ENCODE data around the gene GUCY1A2. TPM values are rescaled to one million over a fixed set of nuclear protein-coding genes. Genes with fewer than 3 reads are reported as not detected.

GUCY1A2 gene
- total RNA-seq, 1 experiment from 2014 or later, result 0.10 TPM

- Histone ChIP-seq H3K9me3 (ENCODE audit: control insufficient read depth in 1 of 2, insufficient read depth in 1 of 2, low read depth in 1 of 2, low read length in 2 of 2) (no peaks in the 10 kb centered on the region), H3K27me3 (ENCODE audit: insufficient read depth, low read length) (no peaks in the 10 kb centered on the region), H3K4me3 (replicated peaks in 1 of 2; ENCODE audit: low read depth in 1 of 2, low read length in 2 of 2) (no peak overlapping the region), H3K9ac (ENCODE audit: low read length) (no peak overlapping the region), H3K36me3 (ENCODE audit: control insufficient read depth in 1 of 2, insufficient read depth in 2 of 2, low read length in 2 of 2) (no peaks in the 10 kb centered on the region), H2AFZ (ENCODE audit: low read depth, low read length, poor library complexity, severe bottlenecking) (no peak overlapping the region), H3K4me1 (ENCODE audit: control insufficient read depth in 1 of 2, insufficient read depth in 2 of 2, low read length in 2 of 2) (no peaks in the 10 kb centered on the region), H3K79me2 (ENCODE audit: insufficient read depth, low read length) (no peaks in the 10 kb centered on the region), H3K27ac (ENCODE audit: low read depth, low read length) (no peak overlapping the region), H4K20me1 (ENCODE audit: insufficient read depth) (no peaks in the 10 kb centered on the region), H3K4me2 (ENCODE audit: low read length) (no peak overlapping the region), H3K9me2 (ENCODE audit: insufficient read depth) (no peaks in the 10 kb centered on the region)
- no peak for TF ChIP-seq ZNF274 (IDR thresholded peaks at IDR 0.05; ENCODE audit: low read depth, low read length)
- no peak for TF ChIP-seq ATF3 (IDR thresholded peaks at IDR 0.05)
- no peak for TF ChIP-seq POLR2AphosphoS5 (IDR thresholded peaks at IDR 0.05; ENCODE audit: low read depth, low read length)
- no peak for TF ChIP-seq REST (IDR thresholded peaks at IDR 0.05; ENCODE audit: low read depth)
- TF ChIP-seq POLR2A (IDR thresholded peaks at IDR 0.05; ENCODE audit: borderline replicate concordance, extremely low read depth, insufficient read depth, insufficient read length), result no peak
- no peak for TF ChIP-seq CTCF (IDR thresholded peaks at IDR 0.05 in 2 of 3, conservative IDR thresholded peaks at IDR 0.05 in 1 of 3; ENCODE audit: borderline replicate concordance in 1 of 3, insufficient read depth in 1 of 3, low read depth in 2 of 3, low read length in 2 of 3)
- no peak for TF ChIP-seq ELF1 (IDR thresholded peaks at IDR 0.05; ENCODE audit: borderline replicate concordance, low read depth)
- TF ChIP-seq CEBPB (IDR thresholded peaks at IDR 0.05; ENCODE audit: low read depth), result no peak
- no peak for TF ChIP-seq ZFX (IDR thresholded peaks at IDR 0.05)
- no peak for TF ChIP-seq CBX3 (IDR thresholded peaks at IDR 0.05; ENCODE audit: low read depth)
- TF ChIP-seq FOSL1 (IDR thresholded peaks at IDR 0.05; ENCODE audit: low read depth), result no peak
- TF ChIP-seq EGR1 (IDR thresholded peaks at IDR 0.05; ENCODE audit: low read depth), result no peak
- no peak for TF ChIP-seq YY1 (IDR thresholded peaks at IDR 0.05; ENCODE audit: extremely low read depth, insufficient replicate concordance, low read depth, low read length)
- TF ChIP-seq RAD21 (IDR thresholded peaks at IDR 0.05; ENCODE audit: low read depth), result no peak
- ChIA-PET CTCF (interaction anchor here (1.1 kb wide), 1 partner anchor 337 kb away, joined by 3 read pairs; no protein-coding TSS in a partner anchor), POLR2A (no interaction called here), RAD21 (ENCODE audit: low non-redundant PET in 1 of 2, low total read pairs in 2 of 2, uncharacterized antibody in 2 of 2, unreplicated experiment in 2 of 2) (no interaction called here)
- no TSS peak for BruUV-seq (replicated peaks)
- intact Hi-C loops (cut with micrococcal nuclease), result no loop called here
- ATAC-seq, result no peak
- DNase-seq (ENCODE audit: low read depth, low spot score), result no peak
Measured at GRCh38 chr11:106656646-106657045, 361.6 kb downstream of the GUCY1A2 start.
